ENCODE data around the gene EGFLAM. TPM values are rescaled to one million over a fixed set of nuclear protein-coding genes. Genes with fewer than 3 reads are reported as not detected.

EGFLAM gene
- total RNA-seq, 1 experiment from 2014 or later = 0.33 TPM

DNA sequence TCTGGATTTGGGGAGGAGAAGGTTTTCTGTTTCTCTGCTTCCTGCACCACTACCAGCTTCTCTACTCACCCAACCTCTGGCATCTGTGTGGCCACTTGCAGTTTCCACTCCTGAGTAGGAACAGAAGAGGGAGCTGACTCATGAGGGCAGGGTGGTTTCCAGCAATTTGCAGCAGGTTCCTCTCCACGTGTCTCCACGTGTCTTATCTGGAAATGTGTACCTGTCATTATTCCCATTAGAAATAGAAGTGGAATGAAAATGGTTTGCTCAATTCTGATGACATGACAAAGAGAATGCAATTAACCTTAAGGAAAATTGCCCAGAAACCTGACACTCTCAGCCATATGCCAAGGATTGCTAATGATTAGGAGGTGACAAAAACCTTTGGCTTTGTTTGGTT lies 33.0 kb downstream of the EGFLAM start:
- Histone ChIP-seq H2BK20ac (ENCODE audit: low read depth, low read length, poor library complexity, severe bottlenecking) (no peak overlapping the region), H3K27me3 (ENCODE audit: insufficient read depth, low read length) (no peaks in the 10 kb centered on the region), H3K27ac (ENCODE audit: insufficient read length, low read depth, low read length) (no peak overlapping the region), H3K23ac (ENCODE audit: insufficient read length, low read depth, low read length) (no peak overlapping the region), H3K9me3 (ENCODE audit: control insufficient read depth, low read depth, low read length) (no peaks in the 10 kb centered on the region), H3K18ac (ENCODE audit: insufficient read length, low read depth, low read length) (no peak overlapping the region), H3T11ph (ENCODE audit: low read length) (no peak overlapping the region), H2AFZ (ENCODE audit: low read length) (no peak overlapping the region), H4K5ac (ENCODE audit: insufficient read length, low read depth, low read length) (no peak overlapping the region), H3K4me1 (ENCODE audit: insufficient read depth, low read length) (no peaks in the 10 kb centered on the region; the same call in 1 of the 2 replicates), H4K8ac (replicated peaks; ENCODE audit: insufficient read length, low read depth, low read length) (no peak overlapping the region), H3K23me2 (ENCODE audit: insufficient read length, low read depth, low read length, poor library complexity, severe bottlenecking) (no peaks in the 10 kb centered on the region), H3K9ac (ENCODE audit: extremely low read depth, insufficient read length, low read length) (no peak overlapping the region), H4K91ac (ENCODE audit: insufficient read length, low read depth, low read length) (no peak overlapping the region), H2AK5ac (ENCODE audit: insufficient read length, low read length) (no peak overlapping the region), H2BK5ac (ENCODE audit: insufficient read length, low read length) (no peak overlapping the region), H2BK12ac (ENCODE audit: insufficient read length, low read depth, low read length) (no peak overlapping the region), H3K79me2 (ENCODE audit: insufficient read depth, low read length) (no peaks in the 10 kb centered on the region), H3K4me2 (ENCODE audit: insufficient read depth, insufficient read length, low read length) (no peak overlapping the region), H3K79me1 (ENCODE audit: insufficient read depth, low read depth, low read length, poor library complexity, severe bottlenecking) (no peaks in the 10 kb centered on the region), H2BK120ac (ENCODE audit: low read depth, low read length, poor library complexity, severe bottlenecking) (no peak overlapping the region), H2BK15ac (ENCODE audit: low read depth, low read length) (no peak overlapping the region), H3K14ac (ENCODE audit: insufficient read depth, low read length) (no peak overlapping the region), H4K20me1 (ENCODE audit: control insufficient read depth, insufficient read depth, insufficient read length) (no peaks in the 10 kb centered on the region), H3K56ac (ENCODE audit: insufficient read length, low read depth, low read length) (no peak overlapping the region), H3K4ac (ENCODE audit: low read depth, low read length) (no peak overlapping the region)
- H3K9me3 Mint-ChIP-seq = no peaks in the 10 kb centered on the region
- TF ChIP-seq, protein P1, sequence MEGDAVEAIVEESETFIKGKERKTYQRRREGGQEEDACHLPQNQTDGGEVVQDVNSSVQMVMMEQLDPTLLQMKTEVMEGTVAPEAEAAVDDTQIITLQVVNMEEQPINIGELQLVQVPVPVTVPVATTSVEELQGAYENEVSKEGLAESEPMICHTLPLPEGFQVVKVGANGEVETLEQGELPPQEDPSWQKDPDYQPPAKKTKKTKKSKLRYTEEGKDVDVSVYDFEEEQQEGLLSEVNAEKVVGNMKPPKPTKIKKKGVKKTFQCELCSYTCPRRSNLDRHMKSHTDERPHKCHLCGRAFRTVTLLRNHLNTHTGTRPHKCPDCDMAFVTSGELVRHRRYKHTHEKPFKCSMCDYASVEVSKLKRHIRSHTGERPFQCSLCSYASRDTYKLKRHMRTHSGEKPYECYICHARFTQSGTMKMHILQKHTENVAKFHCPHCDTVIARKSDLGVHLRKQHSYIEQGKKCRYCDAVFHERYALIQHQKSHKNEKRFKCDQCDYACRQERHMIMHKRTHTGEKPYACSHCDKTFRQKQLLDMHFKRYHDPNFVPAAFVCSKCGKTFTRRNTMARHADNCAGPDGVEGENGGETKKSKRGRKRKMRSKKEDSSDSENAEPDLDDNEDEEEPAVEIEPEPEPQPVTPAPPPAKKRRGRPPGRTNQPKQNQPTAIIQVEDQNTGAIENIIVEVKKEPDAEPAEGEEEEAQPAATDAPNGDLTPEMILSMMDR (conservative IDR thresholded peaks at IDR 0.05) = no peak
- no CpG with 5 or more reads among the region's 2 CpGs for WGBS (ENCODE audit: extremely low coverage, insufficient read length, low lambda C conversion rate)
- H3K36me3 Mint-ChIP-seq (ENCODE audit: insufficient read depth in 1 of 3, low read depth in 3 of 3) = no peaks in the 10 kb centered on the region
- H3K4me3 Mint-ChIP-seq = no peak overlapping the region
- no peak overlapping the region for H3K27ac Mint-ChIP-seq
- H3K27me3 Mint-ChIP-seq (ENCODE audit: low read depth) = peaks cover 3% of the 10 kb centered on the region; the same call in 1 of the 2 replicates
- H3K4me1 Mint-ChIP-seq = peaks cover 5 to 8% of the 10 kb centered on the region in 2 experiments; a peak in 3 of 4 replicates
- DNase-seq = no peak
